Endodermal cell (in vitro differentiated cells): ENCODE measurements around the gene AADACL2. TPM values are rescaled to one million over a fixed set of nuclear protein-coding genes. Genes with fewer than 3 reads are reported as not detected.
"Not testable (repeated sequence)": the region's sequence is repeated elsewhere in the genome, so short reads cannot be mapped to it uniquely, and the experiment has no call there.

Experiments used
- DNase-seq: peaks from one replicate; pipeline ENCODE4 v3.0.0-alpha.2; 2017
- H3K27ac ChIP-seq: 2 replicates; pipeline ENCODE4 v1.5.1; 2013; ENCODE audit warnings: mild to moderate bottlenecking, low read depth, low read length, moderate library complexity
- H3K27me3 ChIP-seq: 2 replicates; pipeline ENCODE4 v1.6.1; 2013; ENCODE audit warnings: mild to moderate bottlenecking, low read length, moderate library complexity; ENCODE audit not compliant: insufficient read depth, control insufficient read depth, poor library complexity, severe bottlenecking
- H3K36me3 ChIP-seq: 2 replicates; pipeline ENCODE4 v1.7.0; 2013; ENCODE audit warnings: mild to moderate bottlenecking, low read length, moderate library complexity; ENCODE audit not compliant: control insufficient read depth, insufficient read depth
- H3K4me1 ChIP-seq: one replicate; pipeline ENCODE4 v1.7.0; 2013; ENCODE audit warnings: low read length; ENCODE audit not compliant: control insufficient read depth, insufficient read depth
- H3K4me3 ChIP-seq: 2 replicates; pipeline ENCODE4 v1.5.1; 2013; ENCODE audit warnings: mild to moderate bottlenecking, low read length, moderate library complexity
- H3K9ac ChIP-seq: 2 replicates; pipeline ENCODE4 v1.6.1; 2013; ENCODE audit warnings: mild to moderate bottlenecking, low read length, moderate library complexity; ENCODE audit not compliant: poor library complexity, severe bottlenecking; ENCODE audit errors: extremely low read depth
- H3K9me3 ChIP-seq: 2 replicates; pipeline ENCODE4 v1.6.1; 2013; ENCODE audit warnings: mild to moderate bottlenecking, low read length, moderate library complexity; ENCODE audit not compliant: control insufficient read depth
- H3K27ac Mint-ChIP-seq: 2 replicates; pipeline ENCODE4 v1.8.0; 2020; ENCODE audit warnings: mixed read lengths
- H3K27me3 Mint-ChIP-seq: 2 replicates; pipeline ENCODE4 v1.8.0; 2021; ENCODE audit warnings: mild to moderate bottlenecking, mixed read lengths; ENCODE audit not compliant: insufficient read depth
- H3K36me3 Mint-ChIP-seq: 2 replicates; pipeline ENCODE4 v1.8.0; 2020; ENCODE audit warnings: low read depth, mixed read lengths
- H3K4me1 Mint-ChIP-seq: 2 replicates; pipeline ENCODE4 v1.8.0; 2020; ENCODE audit warnings: mixed read lengths
- H3K4me3 Mint-ChIP-seq: 2 replicates; pipeline ENCODE4 v1.8.0; 2020; ENCODE audit warnings: mild to moderate bottlenecking, moderate library complexity, mixed read lengths
- H3K9me3 Mint-ChIP-seq: 2 replicates; pipeline ENCODE4 v1.8.0; 2020; ENCODE audit warnings: mild to moderate bottlenecking, mixed read lengths
- WGBS, 2 experiments: methylation state at CpG; one replicate each; pipeline versions ENCODE4 v1.1.5 to v1.1.7; 2013; ENCODE audit warnings: missing lambda C conversion rate in 2 of 2, mixed read lengths in 1 of 2; ENCODE audit not compliant: insufficient coverage in 1 of 2, insufficient read length in 1 of 2; 5-methylcytosine and 5-hydroxymethylcytosine counted together
- total RNA-seq, 2 donors: library from RNA; stranded (reverse); fragmentation: NEBNext Ultra II Directional in 1 of 2; extraction: Animal tissue kit (Norgen Biotek cat#: 25700) in 1 of 2; gene quantifications; 2 replicates in 1 of 2; 3 replicates in 1 of 2; pipeline ENCODE4 v1.2.1, GENCODE V29; 2021
- TF ChIP-seq, protein P1 (sequence below): fragments of 200-600 bp; sonication (generic); conservative IDR thresholded peaks from 2 replicates; pipeline ENCODE4 v1.5.0; 2021; ENCODE audit warnings: antibody characterized with exemption, mild to moderate bottlenecking

The AADACL2 gene
- total RNA-seq, 2 donors from 2014 or later: not detected

GRCh38 chr3:151787626-151788025, 53.9 kb downstream of the AADACL2 start:
- Mint-ChIP-seq H3K27ac (no peak overlapping the region), H3K27me3 (no peaks in the 10 kb centered on the region), H3K4me1 (peaks cover under 1% of the 10 kb centered on the region), H3K4me3 (no peak overlapping the region), H3K9me3 (peaks cover 5% of the 10 kb centered on the region), H3K36me3 (peaks cover 2% of the 10 kb centered on the region)
- no peak overlapping the region for H3K27ac ChIP-seq
- H3K9ac ChIP-seq: no peak overlapping the region
- no peak overlapping the region for H3K4me3 ChIP-seq
- no peaks in the 10 kb centered on the region for H3K27me3 ChIP-seq
- no peaks in the 10 kb centered on the region for H3K4me1 ChIP-seq
- no peak for DNase-seq
- H3K9me3 ChIP-seq: peaks cover 6% of the 10 kb centered on the region
- TF ChIP-seq, protein P1, sequence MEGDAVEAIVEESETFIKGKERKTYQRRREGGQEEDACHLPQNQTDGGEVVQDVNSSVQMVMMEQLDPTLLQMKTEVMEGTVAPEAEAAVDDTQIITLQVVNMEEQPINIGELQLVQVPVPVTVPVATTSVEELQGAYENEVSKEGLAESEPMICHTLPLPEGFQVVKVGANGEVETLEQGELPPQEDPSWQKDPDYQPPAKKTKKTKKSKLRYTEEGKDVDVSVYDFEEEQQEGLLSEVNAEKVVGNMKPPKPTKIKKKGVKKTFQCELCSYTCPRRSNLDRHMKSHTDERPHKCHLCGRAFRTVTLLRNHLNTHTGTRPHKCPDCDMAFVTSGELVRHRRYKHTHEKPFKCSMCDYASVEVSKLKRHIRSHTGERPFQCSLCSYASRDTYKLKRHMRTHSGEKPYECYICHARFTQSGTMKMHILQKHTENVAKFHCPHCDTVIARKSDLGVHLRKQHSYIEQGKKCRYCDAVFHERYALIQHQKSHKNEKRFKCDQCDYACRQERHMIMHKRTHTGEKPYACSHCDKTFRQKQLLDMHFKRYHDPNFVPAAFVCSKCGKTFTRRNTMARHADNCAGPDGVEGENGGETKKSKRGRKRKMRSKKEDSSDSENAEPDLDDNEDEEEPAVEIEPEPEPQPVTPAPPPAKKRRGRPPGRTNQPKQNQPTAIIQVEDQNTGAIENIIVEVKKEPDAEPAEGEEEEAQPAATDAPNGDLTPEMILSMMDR: no peak
- no peaks in the 10 kb centered on the region for H3K36me3 ChIP-seq

DNA sequence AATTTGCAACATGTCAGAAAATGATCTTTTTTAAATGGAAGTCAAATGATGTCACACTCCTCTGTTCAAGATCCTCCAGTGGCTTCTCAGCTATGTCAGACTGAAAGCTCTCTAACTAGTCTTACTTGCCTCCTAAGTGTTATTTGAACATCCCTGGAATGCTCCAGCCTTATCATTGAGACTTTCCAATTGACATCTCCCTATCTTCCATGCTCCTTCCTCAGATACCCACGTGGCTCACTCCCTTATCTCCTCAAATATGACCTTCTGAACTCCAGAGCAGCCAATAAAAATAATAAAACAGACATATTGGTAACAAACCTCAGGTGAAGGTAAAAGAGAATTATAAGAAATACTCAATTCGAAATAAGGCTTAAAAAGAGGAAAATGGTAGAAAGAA, 54.7 kb downstream of the AADACL2 start:
- Mint-ChIP-seq H3K27ac (no peak overlapping the region), H3K4me3 (no peak overlapping the region), H3K36me3 (peaks cover 2% of the 10 kb centered on the region), H3K4me1 (peaks cover 3% of the 10 kb centered on the region), H3K9me3 (peaks cover 5% of the 10 kb centered on the region), H3K27me3 (no peaks in the 10 kb centered on the region)
- Histone ChIP-seq H3K27ac (no peak overlapping the region), H3K9me3 (peaks cover 6% of the 10 kb centered on the region), H3K4me1 (no peaks in the 10 kb centered on the region), H3K36me3 (no peaks in the 10 kb centered on the region), H3K4me3 (no peak overlapping the region), H3K27me3 (no peaks in the 10 kb centered on the region), H3K9ac (no peak overlapping the region)
- DNase-seq: no peak
- 65 to 75% methylated on average over 1 to 2 of the region's 2 CpGs for WGBS, 2 experiments
- TF ChIP-seq, protein P1: no peak

GRCh38 chr3:151789853-151790463, 56.2 kb downstream of the AADACL2 start:
- no peak overlapping the region for H3K27ac Mint-ChIP-seq
- no peaks in the 10 kb centered on the region for H3K4me1 ChIP-seq
- 78% methylated on average over 1 of the region's 1 CpG; no CpG with 5 or more reads in 1 of the 2 experiments for WGBS, 2 experiments
- no peak overlapping the region for H3K27ac ChIP-seq
- H3K27me3 ChIP-seq: no peaks in the 10 kb centered on the region
- TF ChIP-seq, protein P1: no peak
- H3K4me3 ChIP-seq: no peak overlapping the region
- H3K9ac ChIP-seq: no peak overlapping the region
- peaks cover 2% of the 10 kb centered on the region for H3K36me3 Mint-ChIP-seq
- no peak for DNase-seq
- no peak overlapping the region for H3K4me3 Mint-ChIP-seq
- H3K4me1 Mint-ChIP-seq: peaks cover 3% of the 10 kb centered on the region
- peaks cover 6% of the 10 kb centered on the region for H3K9me3 ChIP-seq
- H3K27me3 Mint-ChIP-seq: no peaks in the 10 kb centered on the region
- no peaks in the 10 kb centered on the region for H3K36me3 ChIP-seq
- H3K9me3 Mint-ChIP-seq: peaks cover 5% of the 10 kb centered on the region

GRCh38 chr3:151790763-151791162, 57.0 kb downstream of the AADACL2 start:
- not testable (repeated sequence) for H3K4me1 ChIP-seq, H3K4me3 Mint-ChIP-seq, H3K27me3 Mint-ChIP-seq, H3K27ac Mint-ChIP-seq, H3K9me3 ChIP-seq, H3K4me3 ChIP-seq, H3K36me3 ChIP-seq, DNase-seq, H3K9ac ChIP-seq, H3K27ac ChIP-seq, H3K9me3 Mint-ChIP-seq, H3K27me3 ChIP-seq, H3K4me1 Mint-ChIP-seq, H3K36me3 Mint-ChIP-seq
- WGBS, 2 experiments: 100% methylated on average over 2 of the region's 2 CpGs; no CpG with 5 or more reads in 1 of the 2 experiments
